ENCODE data around the gene IGLL5.

Gene IGLL5

GRCh38 chr22:22914726-22915669 lies 27.4 kb downstream of the IGLL5 start:
- no peak for DNase-seq (ENCODE audit: extremely low spot score)
- CTCF ChIA-PET: no interaction called here
- POLR2A ChIA-PET: no interaction called here
- TF ChIP-seq SUZ12 (IDR thresholded peaks at IDR 0.05) (no peak), HDGF (IDR thresholded peaks at IDR 0.05; ENCODE audit: borderline replicate concordance) (no peak), BHLHE40 (IDR thresholded peaks at IDR 0.05; ENCODE audit: borderline replicate concordance) (no peak), PKNOX1 (IDR thresholded peaks at IDR 0.05) (no peak), TARDBP (IDR thresholded peaks at IDR 0.05) (no peak), ZNF384 (IDR thresholded peaks at IDR 0.05) (no peak), SP1 (IDR thresholded peaks at IDR 0.05) (no peak)

- TF ChIP-seq HDGF (IDR thresholded peaks at IDR 0.05; ENCODE audit: borderline replicate concordance): no peak
- ChIA-PET POLR2A (no interaction called here), CTCF (no interaction called here)
- DNase-seq (ENCODE audit: extremely low spot score): no peak
These were observed 28.0 kb downstream of the IGLL5 start for GRCh38 chr22:22915670-22916035.

- DNase-seq (ENCODE audit: extremely low spot score): no peak
- POLR2A ChIA-PET: no interaction called here
These were observed 28.8 kb downstream of the IGLL5 start for GRCh38 chr22:22916215-22916951.

GRCh38 chr22:22916952-22917290 lies 29.3 kb downstream of the IGLL5 start:
- ChIA-PET POLR2A (no interaction called here), CTCF (interaction anchor here (0.7 to 1.2 kb wide), 2 partner anchors 26 to 33 kb away, joined by 3 to 4 read pairs; no protein-coding TSS in a partner anchor)
- no peak for TF ChIP-seq FOXK2 (IDR thresholded peaks at IDR 0.05)
- TF ChIP-seq NFRKB (IDR thresholded peaks at IDR 0.05): no peak
- TF ChIP-seq FOXA1 (IDR thresholded peaks at IDR 0.05): no peak
- no peak for TF ChIP-seq SP1 (IDR thresholded peaks at IDR 0.05)
- TF ChIP-seq L3MBTL2 (conservative IDR thresholded peaks at IDR 0.05): no peak
- no peak for TF ChIP-seq LEF1 (IDR thresholded peaks at IDR 0.05; ENCODE audit: borderline replicate concordance)
- TF ChIP-seq ZNF384 (IDR thresholded peaks at IDR 0.05): no peak
- TF ChIP-seq PKNOX1 (IDR thresholded peaks at IDR 0.05): no peak
- no peak for TF ChIP-seq SUZ12 (IDR thresholded peaks at IDR 0.05)
- no peak for TF ChIP-seq CTBP1 (IDR thresholded peaks at IDR 0.05; ENCODE audit: borderline replicate concordance)
- TF ChIP-seq TARDBP (IDR thresholded peaks at IDR 0.05): no peak
- no peak for TF ChIP-seq FOXM1 (IDR thresholded peaks at IDR 0.05; ENCODE audit: borderline replicate concordance)
- no peak for TF ChIP-seq ELF4 (IDR thresholded peaks at IDR 0.05)
- no peak for TF ChIP-seq ARNT (IDR thresholded peaks at IDR 0.05)
- no peak for TF ChIP-seq BHLHE40 (IDR thresholded peaks at IDR 0.05; ENCODE audit: borderline replicate concordance)
- no peak for TF ChIP-seq HDGF (IDR thresholded peaks at IDR 0.05; ENCODE audit: borderline replicate concordance)
- no peak for DNase-seq (ENCODE audit: extremely low spot score)

More at GRCh38 chr22:22916215-22916951, 28.8 kb downstream of the IGLL5 start:
- CTCF ChIA-PET: interaction anchor here (0.7 kb wide), 1 partner anchor 32 kb away, joined by 3 read pairs; no protein-coding TSS in a partner anchor
- TF ChIP-seq L3MBTL2 (conservative IDR thresholded peaks at IDR 0.05) (no peak), ZNF384 (IDR thresholded peaks at IDR 0.05) (no peak), TARDBP (IDR thresholded peaks at IDR 0.05) (no peak), PKNOX1 (IDR thresholded peaks at IDR 0.05) (no peak), BHLHE40 (IDR thresholded peaks at IDR 0.05; ENCODE audit: borderline replicate concordance) (no peak), CTBP1 (IDR thresholded peaks at IDR 0.05; ENCODE audit: borderline replicate concordance) (no peak), FOXM1 (IDR thresholded peaks at IDR 0.05; ENCODE audit: borderline replicate concordance) (no peak), ARNT (IDR thresholded peaks at IDR 0.05) (no peak), HDGF (IDR thresholded peaks at IDR 0.05; ENCODE audit: borderline replicate concordance) (no peak)

- no peak for DNase-seq (ENCODE audit: extremely low spot score)
- CTCF ChIA-PET: interaction anchor here (0.7 to 1.2 kb wide), 2 partner anchors 26 to 33 kb away, joined by 3 to 4 read pairs; no protein-coding TSS in a partner anchor
These were observed 29.8 kb downstream of the IGLL5 start for GRCh38 chr22:22917377-22917776.

More at GRCh38 chr22:22917377-22917776, 29.8 kb downstream of the IGLL5 start:
- POLR2A ChIA-PET: no interaction called here
- TF ChIP-seq PKNOX1 (IDR thresholded peaks at IDR 0.05) (no peak), ARNT (IDR thresholded peaks at IDR 0.05) (no peak), FOXA1 (IDR thresholded peaks at IDR 0.05) (no peak), TARDBP (IDR thresholded peaks at IDR 0.05) (no peak), BHLHE40 (IDR thresholded peaks at IDR 0.05; ENCODE audit: borderline replicate concordance) (no peak), NFRKB (IDR thresholded peaks at IDR 0.05) (no peak), ELF4 (IDR thresholded peaks at IDR 0.05) (no peak), SP1 (IDR thresholded peaks at IDR 0.05) (no peak), FOXK2 (IDR thresholded peaks at IDR 0.05) (no peak), LEF1 (IDR thresholded peaks at IDR 0.05; ENCODE audit: borderline replicate concordance) (no peak), L3MBTL2 (conservative IDR thresholded peaks at IDR 0.05) (no peak), ZNF384 (IDR thresholded peaks at IDR 0.05) (no peak), SUZ12 (IDR thresholded peaks at IDR 0.05) (no peak), CTBP1 (IDR thresholded peaks at IDR 0.05; ENCODE audit: borderline replicate concordance) (no peak), HDGF (IDR thresholded peaks at IDR 0.05; ENCODE audit: borderline replicate concordance) (no peak), FOXM1 (IDR thresholded peaks at IDR 0.05; ENCODE audit: borderline replicate concordance) (no peak)

Data from HEK293T (cell line).